KMS-11 (cell line): Measurements from ENCODE around the gene ZFP36L2.

Experiments
- H2AFZ ChIP-seq: fragments of 200-600 bp; sonication (generic); 2 replicates; pipeline ENCODE4 v1.6.1; 2016; ENCODE audit warnings: antibody characterized with exemption, mixed run types, low read depth
- H3K27ac ChIP-seq: fragments of 200-600 bp; sonication (generic); 2 replicates; pipeline ENCODE4 v1.6.1; 2016; ENCODE audit warnings: mild to moderate bottlenecking, mixed run types
- H3K27me3 ChIP-seq: fragments of 200-600 bp; sonication (generic); 2 replicates; pipeline ENCODE4 v1.6.1; 2017; ENCODE audit warnings: mild to moderate bottlenecking, low read depth, mixed run types, moderate library complexity; ENCODE audit not compliant: insufficient read depth
- H3K36me3 ChIP-seq: fragments of 200-600 bp; sonication (generic); 2 replicates; pipeline ENCODE4 v1.6.1; 2017; ENCODE audit warnings: mild to moderate bottlenecking, mixed run types; ENCODE audit not compliant: insufficient read depth
- H3K4me1 ChIP-seq: fragments of 200-600 bp; sonication (generic); 2 replicates; pipeline ENCODE4 v1.6.1; 2016; ENCODE audit warnings: mild to moderate bottlenecking, low read depth, mixed run types; ENCODE audit not compliant: poor library complexity, severe bottlenecking
- H3K4me2 ChIP-seq: fragments of 200-600 bp; sonication (generic); 2 replicates; pipeline ENCODE4 v1.7.0; 2016; ENCODE audit warnings: mild to moderate bottlenecking, mixed run types
- H3K4me3 ChIP-seq: fragments of 200-600 bp; sonication (generic); IDR thresholded peaks from 2 replicates; pipeline ENCODE4 v1.6.1; 2017; ENCODE audit warnings: low read depth, low read length, mixed read lengths; ENCODE audit not compliant: insufficient read depth
- H3K79me2 ChIP-seq: fragments of 200-600 bp; sonication (generic); 2 replicates; pipeline ENCODE4 v1.6.1; 2016; ENCODE audit warnings: low read depth, mixed run types; ENCODE audit not compliant: insufficient read depth
- H3K9ac ChIP-seq: fragments of 200-600 bp; sonication (generic); 2 replicates; pipeline ENCODE4 v1.6.1; 2016; ENCODE audit warnings: mild to moderate bottlenecking, mixed run types
- H4K20me1 ChIP-seq: fragments of 200-600 bp; sonication (generic); 2 replicates; pipeline ENCODE4 v1.6.1; 2016; ENCODE audit warnings: mild to moderate bottlenecking, mixed run types; ENCODE audit not compliant: insufficient read depth
- CTCF ChIP-seq: fragments of 200-600 bp; sonication (generic); conservative IDR thresholded peaks from 2 replicates; pipeline ENCODE4 v1.6.1; 2017; ENCODE audit warnings: low read depth, mild to moderate bottlenecking, antibody characterized with exemption, low read length, moderate library complexity, mixed read lengths

Gene ZFP36L2

GRCh38 chr2:43270930-43271615, 44.7 kb upstream of the ZFP36L2 start:
- Histone ChIP-seq H3K9ac (no peak overlapping the region), H3K4me1 (peaks cover 22% of the 10 kb centered on the region), H4K20me1 (no peaks in the 10 kb centered on the region), H3K4me2 (no peak overlapping the region), H3K36me3 (no peaks in the 10 kb centered on the region), H3K4me3 (no peak overlapping the region), H3K27ac (no peak overlapping the region), H3K27me3 (no peaks in the 10 kb centered on the region), H3K79me2 (no peaks in the 10 kb centered on the region), H2AFZ (no peak overlapping the region)
- TF ChIP-seq CTCF: peak; percentile 44

- H3K79me2 ChIP-seq: no peaks in the 10 kb centered on the region
- no peak overlapping the region for H3K9ac ChIP-seq
- no peak overlapping the region for H3K4me3 ChIP-seq
- no peak overlapping the region; the same call in 1 of the 2 replicates for H3K27ac ChIP-seq
- H3K4me1 ChIP-seq: peaks cover 24% of the 10 kb centered on the region
- H3K4me2 ChIP-seq: peak overlapping the region; percentile 15; the same call in 1 of the 2 replicates
- H3K27me3 ChIP-seq: no peaks in the 10 kb centered on the region
- TF ChIP-seq CTCF: no peak
- H2AFZ ChIP-seq: no peak overlapping the region
- H3K36me3 ChIP-seq: no peaks in the 10 kb centered on the region
- H4K20me1 ChIP-seq: no peaks in the 10 kb centered on the region
Observed at GRCh38 chr2:43270461-43270860, 44.1 kb upstream of the ZFP36L2 start.

GRCh38 chr2:43269706-43270105, 43.3 kb upstream of the ZFP36L2 start:
- H3K9ac ChIP-seq: no peak overlapping the region
- H3K27me3 ChIP-seq: no peaks in the 10 kb centered on the region
- no peak overlapping the region for H3K4me3 ChIP-seq
- no peak overlapping the region for H2AFZ ChIP-seq
- no peaks in the 10 kb centered on the region for H3K36me3 ChIP-seq
- no peak for TF ChIP-seq CTCF
- peak overlapping the region; percentile 9; the same call in 1 of the 2 replicates for H3K27ac ChIP-seq
- peaks cover 32% of the 10 kb centered on the region for H3K4me1 ChIP-seq
- no peaks in the 10 kb centered on the region for H4K20me1 ChIP-seq
- peak overlapping the region; percentile 15; the same call in 1 of the 2 replicates for H3K4me2 ChIP-seq
- no peaks in the 10 kb centered on the region for H3K79me2 ChIP-seq

- Histone ChIP-seq H3K27ac (no peak overlapping the region), H3K27me3 (no peaks in the 10 kb centered on the region), H3K36me3 (no peaks in the 10 kb centered on the region), H3K79me2 (no peaks in the 10 kb centered on the region), H3K4me1 (peaks cover 35% of the 10 kb centered on the region), H4K20me1 (no peaks in the 10 kb centered on the region), H2AFZ (no peak overlapping the region), H3K4me3 (no peak overlapping the region), H3K9ac (no peak overlapping the region), H3K4me2 (peak overlapping the region; percentile 15; the same call in 1 of the 2 replicates)
- no peak for TF ChIP-seq CTCF
Observed at GRCh38 chr2:43269074-43269572, 42.7 kb upstream of the ZFP36L2 start.
